ENCODE results near the gene PTH2R.
"Not testable (repeated sequence)": the region's sequence is repeated elsewhere in the genome, so short reads cannot be mapped to it uniquely, and the experiment has no call there.

PTH2R gene

DNA sequence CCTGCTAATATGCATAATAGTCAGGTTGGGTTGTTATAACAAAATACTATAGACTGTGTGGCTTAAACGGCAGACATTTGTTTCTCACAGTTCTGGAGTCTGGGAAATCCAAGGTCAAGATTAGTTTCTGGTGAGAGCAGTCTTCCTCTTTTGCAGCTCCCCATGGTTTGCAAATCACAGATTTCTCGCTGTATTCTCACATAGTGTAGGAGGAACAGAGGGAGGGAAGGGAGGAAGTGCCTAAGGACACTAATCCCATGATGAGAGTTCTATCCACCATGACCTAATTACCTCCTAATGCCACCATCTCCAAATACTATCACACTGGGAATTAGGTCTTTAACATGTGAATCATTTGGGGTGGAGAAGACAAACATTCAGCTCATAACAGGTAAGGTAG is 20.1 kb upstream of the PTH2R start:
- no peak for DNase-seq (ENCODE audit: extremely low spot score)
- POLR2A ChIA-PET: no interaction called here
- no peak for TF ChIP-seq TARDBP (IDR thresholded peaks at IDR 0.05)
- no peak for TF ChIP-seq SP1 (IDR thresholded peaks at IDR 0.05)
- no peak for TF ChIP-seq HDGF (IDR thresholded peaks at IDR 0.05; ENCODE audit: borderline replicate concordance)
- no peak for TF ChIP-seq SUZ12 (IDR thresholded peaks at IDR 0.05)
- no peak for TF ChIP-seq LEF1 (IDR thresholded peaks at IDR 0.05; ENCODE audit: borderline replicate concordance)
- TF ChIP-seq L3MBTL2 (conservative IDR thresholded peaks at IDR 0.05): no peak
- CTCF ChIA-PET: interaction anchor here (1.5 kb wide), 1 partner anchor 13 kb away, joined by 6 read pairs; no protein-coding TSS in a partner anchor

DNA sequence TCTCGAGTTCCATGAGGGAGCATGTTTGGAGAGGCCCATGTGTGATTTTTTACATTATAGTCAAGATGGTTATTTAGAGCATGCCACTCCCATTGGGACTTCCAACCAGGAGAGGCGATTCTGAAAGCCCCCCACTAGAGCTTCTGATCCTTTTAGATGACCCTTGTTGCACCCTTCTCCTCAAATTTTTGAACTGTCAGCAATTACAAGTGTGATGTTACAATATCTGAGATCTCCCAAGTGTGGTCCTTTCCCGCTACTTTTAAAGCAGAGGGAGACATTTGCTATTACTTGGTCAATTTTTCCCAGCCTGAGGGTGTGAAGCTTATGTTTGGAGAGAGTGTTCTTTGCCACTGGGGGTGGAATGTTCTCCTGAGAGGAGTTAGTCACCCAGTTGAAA is 16.7 kb upstream of the PTH2R start:
- TF ChIP-seq L3MBTL2 (conservative IDR thresholded peaks at IDR 0.05) (no peak), LEF1 (IDR thresholded peaks at IDR 0.05; ENCODE audit: borderline replicate concordance) (no peak), FOXM1 (IDR thresholded peaks at IDR 0.05; ENCODE audit: borderline replicate concordance) (no peak), ZNF384 (IDR thresholded peaks at IDR 0.05) (no peak), FOXK2 (IDR thresholded peaks at IDR 0.05) (no peak), TARDBP (IDR thresholded peaks at IDR 0.05) (no peak)
- ChIA-PET CTCF (no interaction called here), POLR2A (no interaction called here)
- DNase-seq (ENCODE audit: extremely low spot score): no peak

DNA sequence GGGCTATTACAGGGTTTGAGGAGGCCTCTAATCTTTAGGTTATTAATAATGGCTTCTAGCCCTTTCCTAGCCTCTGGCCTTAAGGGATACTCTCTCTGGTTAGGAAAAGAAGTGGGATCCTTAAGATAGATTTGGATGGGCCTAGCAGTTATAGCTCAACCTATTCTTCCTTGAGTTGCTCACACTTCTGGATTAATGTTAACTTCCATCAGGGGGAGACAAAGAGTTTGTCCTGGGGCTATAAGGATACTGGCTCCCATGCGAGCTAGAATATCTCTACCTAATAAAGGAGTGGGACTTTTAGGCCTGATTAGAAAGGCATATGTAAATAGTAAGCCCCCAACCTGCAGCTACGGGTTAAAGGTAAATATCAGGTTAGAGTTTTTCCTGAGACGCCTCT is 14.3 kb upstream of the PTH2R start:
- TF ChIP-seq CTBP1 (IDR thresholded peaks at IDR 0.05; ENCODE audit: borderline replicate concordance) (no peak), ARNT (IDR thresholded peaks at IDR 0.05) (no peak), FOXM1 (IDR thresholded peaks at IDR 0.05; ENCODE audit: borderline replicate concordance) (no peak), SUZ12 (IDR thresholded peaks at IDR 0.05) (no peak), FOXK2 (IDR thresholded peaks at IDR 0.05) (no peak), TARDBP (IDR thresholded peaks at IDR 0.05) (no peak), HDGF (IDR thresholded peaks at IDR 0.05; ENCODE audit: borderline replicate concordance) (no peak), BHLHE40 (IDR thresholded peaks at IDR 0.05; ENCODE audit: borderline replicate concordance) (no peak), NFRKB (IDR thresholded peaks at IDR 0.05) (no peak), SP1 (IDR thresholded peaks at IDR 0.05) (no peak), L3MBTL2 (conservative IDR thresholded peaks at IDR 0.05) (no peak), ELF4 (IDR thresholded peaks at IDR 0.05) (no peak), ZNF384 (IDR thresholded peaks at IDR 0.05) (no peak), LEF1 (IDR thresholded peaks at IDR 0.05; ENCODE audit: borderline replicate concordance) (no peak), FOXA1 (IDR thresholded peaks at IDR 0.05) (no peak)
- TF ChIP-seq, protein P1, sequence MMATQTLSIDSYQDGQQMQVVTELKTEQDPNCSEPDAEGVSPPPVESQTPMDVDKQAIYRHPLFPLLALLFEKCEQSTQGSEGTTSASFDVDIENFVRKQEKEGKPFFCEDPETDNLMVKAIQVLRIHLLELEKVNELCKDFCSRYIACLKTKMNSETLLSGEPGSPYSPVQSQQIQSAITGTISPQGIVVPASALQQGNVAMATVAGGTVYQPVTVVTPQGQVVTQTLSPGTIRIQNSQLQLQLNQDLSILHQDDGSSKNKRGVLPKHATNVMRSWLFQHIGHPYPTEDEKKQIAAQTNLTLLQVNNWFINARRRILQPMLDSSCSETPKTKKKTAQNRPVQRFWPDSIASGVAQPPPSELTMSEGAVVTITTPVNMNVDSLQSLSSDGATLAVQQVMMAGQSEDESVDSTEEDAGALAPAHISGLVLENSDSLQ (IDR thresholded peaks at IDR 0.05): no peak
- CTCF ChIA-PET: no interaction called here
- POLR2A ChIA-PET: no interaction called here
- no peak for DNase-seq (ENCODE audit: extremely low spot score)

DNA sequence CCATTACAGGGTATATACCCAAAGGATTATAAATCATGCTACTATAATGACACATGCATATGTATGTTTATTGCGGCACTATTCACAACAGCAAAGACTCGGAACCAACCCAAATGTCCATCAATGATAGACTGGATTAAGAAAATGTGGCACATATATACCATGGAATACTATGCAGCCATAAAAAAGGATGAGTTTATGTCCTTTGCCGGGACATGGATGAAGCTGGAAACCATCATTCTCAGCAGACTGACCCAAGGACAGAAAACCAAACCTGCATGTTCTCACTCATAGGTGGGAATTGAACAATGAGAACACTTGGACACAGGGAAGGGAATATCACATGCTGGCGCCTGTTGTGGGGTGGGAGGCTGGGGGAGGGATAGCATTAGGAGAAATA is 9.8 kb upstream of the PTH2R start:
- POLR2A ChIA-PET: not testable (repeated sequence)

DNA sequence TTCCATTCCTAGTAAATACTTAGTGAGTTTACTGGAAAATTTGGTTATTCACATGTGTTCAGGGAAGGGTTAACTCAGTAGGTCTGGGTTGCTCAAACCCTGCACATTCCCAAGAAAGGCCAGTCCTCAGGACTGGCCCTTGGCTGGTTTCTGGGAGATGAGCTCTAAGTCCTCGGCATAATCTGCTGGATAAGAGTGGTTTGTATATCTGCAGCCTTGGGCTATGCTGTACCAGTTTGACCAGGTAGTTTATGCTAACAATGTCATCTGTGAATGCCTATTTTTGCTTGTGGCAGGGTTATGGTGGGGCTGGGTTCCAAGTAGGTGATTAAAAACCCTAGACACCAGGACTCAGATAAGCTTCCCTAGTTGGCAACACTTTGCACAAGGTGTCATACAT is 7.4 kb upstream of the PTH2R start:
- ChIA-PET CTCF (no interaction called here), POLR2A (no interaction called here)
- DNase-seq (ENCODE audit: extremely low spot score): no peak
- TF ChIP-seq FOXM1 (IDR thresholded peaks at IDR 0.05; ENCODE audit: borderline replicate concordance) (no peak), NFRKB (IDR thresholded peaks at IDR 0.05) (no peak), SP1 (IDR thresholded peaks at IDR 0.05) (no peak), CTBP1 (IDR thresholded peaks at IDR 0.05; ENCODE audit: borderline replicate concordance) (no peak), ELF4 (IDR thresholded peaks at IDR 0.05) (no peak), LEF1 (IDR thresholded peaks at IDR 0.05; ENCODE audit: borderline replicate concordance) (no peak)
- TF ChIP-seq, protein P1 (IDR thresholded peaks at IDR 0.05): no peak

More for the DNA sequence above, 9.8 kb upstream of the PTH2R start:
- DNase-seq (ENCODE audit: extremely low spot score); CTCF ChIA-PET: not testable (repeated sequence)

DNA sequence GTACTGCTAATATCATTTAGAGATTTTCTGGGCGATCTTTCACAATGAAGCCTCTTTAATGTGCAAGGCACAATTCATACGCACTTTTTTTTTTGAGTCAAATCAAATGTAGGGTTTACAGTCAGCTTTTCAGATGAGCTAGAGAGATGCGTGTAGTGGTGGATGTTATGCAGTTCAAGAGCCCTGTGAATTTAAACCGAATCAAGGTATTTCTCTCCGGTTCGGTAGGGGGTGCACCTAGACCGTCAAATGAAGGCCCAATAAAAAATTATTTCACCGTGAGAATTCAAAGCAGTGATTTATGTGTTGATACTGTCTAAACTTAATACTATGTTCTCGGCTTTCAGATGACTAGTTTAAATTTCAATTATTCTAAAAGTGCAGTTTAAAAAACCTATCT is 1.1 kb downstream of the PTH2R start:
- no peak for TF ChIP-seq BHLHE40 (IDR thresholded peaks at IDR 0.05; ENCODE audit: borderline replicate concordance)
- TF ChIP-seq, protein P1 (IDR thresholded peaks at IDR 0.05): peak; percentile 42; the same call in 1 of the 2 replicates
- ChIA-PET CTCF (interaction anchor here (0.6 to 1.5 kb wide), 9 partner anchors 13 to 1490 kb away, joined by 3 to 7 read pairs (median 4); no protein-coding TSS in a partner anchor), POLR2A (no interaction called here)
- DNase-seq (ENCODE audit: extremely low spot score): peak; percentile 36

DNA sequence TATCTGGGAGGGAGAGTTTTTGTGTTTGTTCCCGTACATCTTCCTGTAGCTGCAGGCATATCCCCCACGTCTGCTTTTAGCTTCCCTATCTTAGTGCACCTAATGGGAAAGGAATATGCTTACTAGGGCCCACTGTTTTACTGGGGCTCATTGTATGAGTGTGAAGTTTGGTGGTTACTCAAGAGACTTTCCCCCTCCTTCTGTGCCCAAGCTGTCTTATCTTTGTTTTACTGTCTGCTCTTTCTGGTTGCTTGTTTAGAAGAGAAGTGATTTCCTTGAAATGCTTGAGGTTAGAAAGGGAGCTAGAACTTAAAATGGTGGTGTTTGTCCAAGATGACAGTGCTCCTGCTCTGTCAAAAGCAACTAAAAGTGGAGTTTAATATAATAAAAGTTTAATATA is 7.3 kb downstream of the PTH2R start:
- ChIA-PET POLR2A (no interaction called here), CTCF (no interaction called here)
- no peak for DNase-seq (ENCODE audit: extremely low spot score)
- TF ChIP-seq TARDBP (IDR thresholded peaks at IDR 0.05) (no peak), BHLHE40 (IDR thresholded peaks at IDR 0.05; ENCODE audit: borderline replicate concordance) (no peak), ARNT (IDR thresholded peaks at IDR 0.05) (no peak), NFRKB (IDR thresholded peaks at IDR 0.05) (no peak), L3MBTL2 (conservative IDR thresholded peaks at IDR 0.05) (no peak), LEF1 (IDR thresholded peaks at IDR 0.05; ENCODE audit: borderline replicate concordance) (no peak), CTBP1 (IDR thresholded peaks at IDR 0.05; ENCODE audit: borderline replicate concordance) (no peak), HDGF (IDR thresholded peaks at IDR 0.05; ENCODE audit: borderline replicate concordance) (no peak), ZNF384 (IDR thresholded peaks at IDR 0.05) (no peak), ELF4 (IDR thresholded peaks at IDR 0.05) (no peak), FOXA1 (IDR thresholded peaks at IDR 0.05) (no peak), SUZ12 (IDR thresholded peaks at IDR 0.05) (no peak), FOXM1 (IDR thresholded peaks at IDR 0.05; ENCODE audit: borderline replicate concordance) (no peak), SP1 (IDR thresholded peaks at IDR 0.05) (no peak), FOXK2 (IDR thresholded peaks at IDR 0.05) (no peak)
- TF ChIP-seq, protein P1 (IDR thresholded peaks at IDR 0.05): no peak

All from HEK293T (cell line).